ENCODE data around the gene CHD2.

CHD2 gene

DNA sequence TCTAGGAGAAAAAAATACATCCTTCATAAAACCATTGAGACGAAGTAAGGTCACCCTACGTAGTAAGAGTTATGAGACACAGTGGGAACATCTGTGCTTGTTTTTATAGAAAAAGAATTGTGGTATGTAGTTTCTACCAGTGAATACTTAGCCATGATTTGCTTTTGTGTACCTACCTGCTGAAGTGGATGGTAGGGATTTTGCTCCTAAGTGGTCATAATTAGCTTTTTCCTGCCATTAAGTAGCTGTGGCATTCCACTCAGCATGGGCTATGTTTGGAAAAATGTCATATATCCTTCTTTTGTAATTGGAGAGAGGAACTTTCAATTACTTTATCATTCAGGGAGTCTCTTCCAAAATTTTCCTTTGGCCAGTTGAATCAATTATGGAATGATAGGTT lies 63.7 kb downstream of the CHD2 start:
- DNase-seq: no peak

DNA sequence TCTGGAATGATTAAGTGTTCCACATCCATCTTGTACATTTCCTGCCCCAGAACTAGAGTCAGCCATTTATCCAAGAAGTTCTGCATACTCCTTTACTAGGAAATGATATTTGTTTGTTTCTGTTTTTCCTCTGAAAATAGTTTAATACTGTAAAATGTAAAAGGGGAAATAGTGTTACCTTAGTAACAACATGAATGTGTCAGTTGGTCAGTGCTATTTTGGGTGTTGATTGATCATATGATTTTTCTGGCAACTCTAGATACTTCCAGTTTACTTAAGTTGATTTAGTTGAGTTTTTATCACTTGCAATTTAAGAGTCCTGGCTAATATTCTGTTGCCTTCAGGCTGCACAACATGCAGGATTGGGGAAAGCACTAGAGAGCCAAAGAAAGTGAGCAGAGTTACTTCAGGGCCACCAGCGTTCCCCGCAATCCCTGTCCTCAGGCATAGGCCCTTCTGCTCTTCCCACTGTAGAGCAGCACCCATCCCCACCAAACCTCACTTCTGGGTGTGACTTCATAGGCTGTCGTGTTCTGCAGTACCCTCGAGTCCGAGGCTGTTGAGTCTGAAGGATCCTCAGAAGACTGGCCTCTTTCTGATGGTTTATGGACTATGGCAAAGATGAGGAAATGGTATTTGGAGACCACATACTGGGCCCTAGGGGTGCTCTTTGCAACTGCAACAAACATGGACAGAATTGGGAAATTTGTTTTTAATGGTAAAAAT lies 69.0 kb downstream of the CHD2 start:
- DNase-seq: no peak

DNA sequence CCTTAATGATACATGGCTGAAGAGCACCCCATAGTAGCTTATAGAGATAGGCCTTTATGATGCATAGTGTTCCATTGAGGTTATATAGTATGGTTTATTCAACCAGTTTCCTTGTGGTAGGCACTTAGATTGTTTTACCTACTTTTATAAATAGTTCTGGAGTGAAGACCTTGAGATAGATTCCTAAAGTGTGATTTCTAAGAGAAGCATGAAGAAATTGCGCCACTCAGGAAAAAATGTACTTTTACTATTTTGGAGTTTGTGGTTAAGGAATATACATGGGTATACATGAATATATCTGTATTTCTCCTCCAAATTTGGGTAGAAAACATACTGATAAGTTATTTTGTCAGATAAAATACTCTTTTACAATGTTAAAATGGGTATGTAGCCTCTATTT lies 70.5 kb downstream of the CHD2 start:
- no peak for DNase-seq

DNA sequence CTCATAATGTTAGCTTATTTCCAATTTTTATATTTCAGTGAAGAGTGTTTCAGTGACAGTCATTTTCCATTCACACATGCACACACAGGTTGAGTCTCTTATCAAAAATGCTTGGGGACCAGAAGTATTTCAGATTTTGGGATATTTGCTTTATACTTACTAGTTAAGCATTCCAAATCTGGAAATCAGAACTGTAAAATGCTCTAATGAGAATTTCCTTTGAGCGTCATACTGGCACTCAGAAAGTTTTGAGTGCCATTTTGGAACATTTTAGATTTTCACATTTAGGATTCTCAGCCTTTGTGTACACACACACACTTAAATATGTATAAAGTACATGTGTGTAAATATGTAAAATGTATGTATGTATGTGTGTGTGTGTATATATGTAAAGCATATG lies 71.0 kb downstream of the CHD2 start:
- DNase-seq: no peak

DNA sequence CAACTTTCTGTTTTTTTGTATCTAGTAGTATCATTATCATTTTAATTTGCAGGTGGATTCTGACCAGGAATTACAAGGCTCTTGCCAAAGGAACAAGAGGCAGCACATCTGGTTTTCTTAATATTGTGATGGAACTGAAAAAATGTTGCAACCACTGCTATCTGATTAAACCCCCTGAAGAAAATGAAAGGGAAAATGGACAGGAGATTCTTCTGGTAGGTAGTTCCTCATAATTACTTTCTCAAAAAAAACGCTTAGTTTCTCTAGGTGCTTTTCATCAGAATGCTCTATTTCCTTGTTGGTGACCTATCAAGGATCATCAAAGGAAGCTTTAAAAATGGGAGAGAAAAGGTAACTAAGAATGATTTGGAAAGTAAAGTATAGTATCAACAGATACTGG lies 71.6 kb downstream of the CHD2 start:
- no peak for DNase-seq

DNA sequence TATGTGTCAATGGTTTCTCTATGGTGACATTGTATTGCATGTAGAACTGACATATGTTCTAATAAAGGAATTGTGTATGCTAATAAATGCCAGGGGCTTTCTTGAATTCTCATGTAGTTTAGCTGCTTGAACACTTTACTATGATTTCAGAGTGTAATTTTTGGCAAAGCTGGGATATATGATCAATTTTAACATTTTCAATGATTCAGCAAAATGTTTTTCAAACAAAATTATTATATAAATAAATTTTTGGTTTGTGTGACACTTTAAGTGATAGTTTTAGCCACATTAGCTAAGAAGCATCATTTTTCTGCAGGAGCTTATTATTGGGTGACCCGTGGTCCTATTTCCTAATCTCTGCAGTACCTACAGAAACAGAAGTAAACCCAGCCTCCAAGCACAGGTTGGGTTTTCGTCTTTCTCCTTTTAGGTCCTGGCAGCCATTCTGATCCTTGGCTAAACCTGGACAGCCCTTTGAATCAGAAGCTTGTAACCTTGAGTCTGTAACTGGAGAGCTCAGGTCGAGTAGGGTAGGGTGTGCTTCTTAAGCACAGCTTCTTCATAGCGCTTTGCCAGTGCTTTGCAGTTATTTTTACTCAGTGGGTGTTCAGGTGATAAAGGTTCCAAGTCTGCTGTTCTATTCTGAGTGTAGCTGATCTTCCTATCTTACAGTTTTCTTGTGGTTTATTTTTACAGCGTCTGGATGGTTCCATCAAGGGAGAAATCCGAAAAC lies 74.2 kb downstream of the CHD2 start:
- no peak for DNase-seq

DNA sequence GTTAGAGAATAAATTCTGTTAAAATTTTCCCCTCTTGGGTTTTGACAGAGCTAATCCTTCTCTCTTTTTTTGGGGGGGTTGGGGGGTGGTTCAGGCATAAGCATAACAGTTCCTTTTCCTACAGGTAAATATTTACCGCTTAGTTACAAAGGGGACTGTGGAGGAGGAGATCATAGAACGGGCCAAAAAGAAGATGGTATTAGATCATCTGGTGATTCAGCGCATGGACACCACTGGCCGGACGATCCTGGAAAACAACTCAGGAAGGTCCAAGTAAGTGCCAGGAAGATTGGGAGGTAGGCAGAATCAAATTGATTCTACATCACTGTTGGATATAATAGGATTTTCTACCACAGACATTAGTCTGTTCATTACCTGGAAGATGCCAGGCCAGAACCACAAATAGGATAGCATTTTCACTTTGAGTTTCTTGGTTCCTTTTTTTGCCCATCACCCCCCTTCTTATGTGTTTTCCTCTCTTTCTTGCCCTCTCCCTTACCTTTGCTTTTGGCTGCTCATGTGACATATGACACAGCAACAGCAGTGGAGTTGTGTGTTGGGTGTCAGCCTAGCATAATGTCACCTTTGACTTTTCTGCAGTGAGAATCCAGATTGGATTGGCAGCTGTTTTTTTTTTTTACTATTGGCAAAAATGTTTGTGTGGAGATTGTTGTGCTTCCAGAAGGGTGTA lies 79.0 kb downstream of the CHD2 start:
- DNase-seq: no peak

DNA sequence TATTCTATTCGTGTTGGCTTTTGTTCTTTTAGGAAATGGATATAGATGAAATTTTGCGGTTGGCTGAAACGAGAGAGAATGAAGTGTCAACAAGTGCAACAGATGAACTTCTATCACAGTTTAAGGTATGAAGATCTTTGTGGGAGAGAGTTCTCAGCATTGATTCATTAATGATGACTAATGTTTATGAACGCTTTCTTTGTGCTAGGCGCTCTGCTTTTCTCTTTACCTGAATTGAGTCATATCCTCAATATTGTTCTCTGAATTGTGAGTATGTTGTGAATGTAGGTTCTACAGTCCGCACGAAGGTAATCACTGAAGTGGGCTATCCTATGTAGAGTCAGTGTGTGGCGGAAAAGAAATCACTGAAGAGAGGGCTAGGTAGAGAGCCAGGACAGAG lies 81.2 kb downstream of the CHD2 start:
- peak in 1 of 2 donors; percentile 10 for DNase-seq

DNA sequence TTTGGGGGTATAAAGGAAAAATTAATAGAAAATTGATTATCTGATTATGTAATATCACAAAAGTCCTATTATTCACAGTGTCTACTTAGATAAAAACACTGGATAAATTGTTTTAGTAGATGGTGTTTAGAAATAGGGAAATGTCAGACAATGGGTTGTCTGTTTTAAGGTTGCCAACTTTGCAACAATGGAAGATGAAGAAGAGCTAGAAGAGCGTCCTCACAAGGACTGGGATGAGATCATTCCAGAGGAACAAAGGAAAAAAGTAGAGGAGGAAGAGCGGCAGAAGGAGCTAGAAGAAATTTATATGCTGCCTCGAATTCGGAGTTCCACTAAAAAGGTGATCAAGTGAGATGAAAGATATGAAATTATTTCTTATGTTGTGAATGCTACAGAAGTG lies 84.0 kb downstream of the CHD2 start:
- DNase-seq: no peak

DNA sequence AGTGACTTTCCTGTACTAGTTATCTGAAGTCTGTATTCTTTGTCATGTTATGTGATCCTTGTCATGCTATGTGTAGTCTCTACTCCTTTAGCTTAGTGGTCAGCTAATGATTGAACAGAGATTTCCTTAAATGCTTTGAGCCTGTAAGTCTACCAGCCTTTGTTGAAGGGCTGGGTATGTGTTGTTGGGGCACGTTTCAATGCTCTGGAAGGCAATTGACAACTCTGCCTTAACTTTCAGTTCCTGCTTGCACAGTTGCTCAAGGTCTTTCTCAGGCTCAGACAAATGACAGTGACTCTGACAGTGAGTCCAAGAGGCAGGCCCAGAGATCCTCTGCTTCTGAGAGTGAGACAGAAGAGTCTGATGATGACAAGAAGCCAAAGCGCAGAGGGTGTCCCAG lies 89.3 kb downstream of the CHD2 start:
- no peak for DNase-seq

DNA sequence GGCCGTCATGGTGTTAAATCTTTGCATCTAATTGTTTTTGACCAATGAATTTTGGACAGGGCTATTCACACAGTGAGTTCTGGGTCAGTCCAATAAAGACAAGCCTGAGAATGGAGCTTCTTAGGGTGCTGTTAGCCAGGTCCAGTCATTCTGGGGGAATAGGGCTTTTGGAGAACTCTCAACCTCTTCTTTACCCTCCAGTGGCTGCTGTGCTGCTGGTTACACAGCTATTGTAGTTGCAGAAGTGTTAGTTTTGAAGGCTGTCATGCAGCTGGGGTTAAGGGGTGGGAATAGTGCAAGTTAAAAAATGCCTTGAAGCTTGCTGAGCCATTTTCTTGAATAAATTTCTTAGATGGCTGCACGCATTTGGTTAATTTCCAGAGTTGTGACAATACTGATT lies 89.9 kb downstream of the CHD2 start:
- DNase-seq: no peak

DNA sequence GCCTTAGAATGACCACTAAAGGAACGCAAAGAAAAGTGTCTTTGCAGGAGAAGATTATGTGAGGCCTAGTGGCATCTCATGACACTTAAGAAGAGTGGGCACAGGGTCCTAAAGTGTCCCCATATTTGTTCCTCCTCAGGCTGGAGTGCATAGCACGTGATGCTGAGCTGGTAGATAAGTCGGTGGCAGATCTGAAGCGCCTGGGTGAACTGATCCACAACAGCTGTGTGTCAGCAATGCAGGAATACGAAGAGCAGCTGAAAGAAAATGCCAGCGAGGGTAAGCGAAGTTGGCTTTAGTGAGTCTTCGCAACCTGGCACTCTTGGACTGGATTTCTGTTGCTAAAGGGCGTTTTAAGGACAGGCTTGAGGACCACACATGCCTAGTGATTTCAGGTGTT lies 92.6 kb downstream of the CHD2 start:
- no peak for DNase-seq

DNA sequence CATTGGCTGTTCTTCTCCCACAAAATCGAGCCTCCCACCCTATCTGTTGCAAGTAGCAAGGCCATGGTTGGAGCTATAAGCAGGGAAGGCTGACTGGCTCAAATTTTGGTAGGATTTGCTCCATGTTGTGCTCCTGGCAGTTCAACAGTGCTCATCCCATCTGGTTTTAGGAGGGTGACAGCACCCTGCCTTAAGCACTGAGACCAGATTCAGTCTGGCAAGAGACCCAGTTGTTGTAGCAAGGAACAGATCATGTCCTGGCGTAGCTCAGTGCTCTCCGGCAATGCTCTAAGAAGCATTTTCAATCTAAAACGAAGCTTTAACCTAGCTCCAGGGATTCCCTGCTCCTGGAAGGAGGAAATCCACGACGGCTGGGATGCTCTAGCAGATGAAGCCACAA lies 97.7 kb downstream of the CHD2 start:
- no peak for DNase-seq

DNA sequence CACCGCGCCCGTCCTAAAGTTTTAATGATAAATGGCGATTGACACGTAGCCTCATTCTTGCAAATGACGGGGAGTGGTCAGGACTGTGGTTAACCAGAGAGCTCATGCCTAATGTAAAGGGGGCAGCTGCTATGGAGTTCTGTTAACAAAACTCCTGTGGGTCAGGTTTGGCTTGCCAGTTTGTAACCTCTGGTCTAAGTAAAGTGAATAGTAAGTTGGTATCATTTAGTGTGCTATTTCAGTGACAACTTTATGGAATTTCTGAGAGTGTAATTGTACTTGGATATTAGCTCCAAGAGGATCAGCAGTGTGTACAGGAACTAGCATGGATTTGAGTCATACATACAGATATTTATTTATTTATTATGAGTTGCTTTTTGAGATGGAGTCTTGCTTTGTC lies 101.0 kb downstream of the CHD2 start:
- no peak for DNase-seq

DNA sequence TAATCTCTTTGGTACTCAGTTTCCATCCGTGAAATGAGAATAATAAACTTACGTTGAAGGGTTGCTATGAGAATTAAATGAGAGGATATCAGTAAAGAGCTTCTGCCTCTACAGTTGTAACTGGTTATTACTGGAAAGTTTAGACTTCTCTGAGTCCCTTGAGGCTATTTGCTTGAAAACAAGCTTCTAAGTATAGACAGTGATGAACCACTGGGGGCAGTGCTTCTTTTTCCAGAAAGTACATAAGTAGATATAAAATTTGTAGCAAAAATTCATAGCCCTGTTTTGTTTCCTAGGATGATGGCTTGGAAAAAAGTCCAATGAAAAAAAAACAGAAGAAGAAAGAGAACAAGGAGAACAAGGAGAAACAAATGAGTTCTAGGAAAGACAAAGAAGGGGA lies 101.8 kb downstream of the CHD2 start:
- DNase-seq: no peak

DNA sequence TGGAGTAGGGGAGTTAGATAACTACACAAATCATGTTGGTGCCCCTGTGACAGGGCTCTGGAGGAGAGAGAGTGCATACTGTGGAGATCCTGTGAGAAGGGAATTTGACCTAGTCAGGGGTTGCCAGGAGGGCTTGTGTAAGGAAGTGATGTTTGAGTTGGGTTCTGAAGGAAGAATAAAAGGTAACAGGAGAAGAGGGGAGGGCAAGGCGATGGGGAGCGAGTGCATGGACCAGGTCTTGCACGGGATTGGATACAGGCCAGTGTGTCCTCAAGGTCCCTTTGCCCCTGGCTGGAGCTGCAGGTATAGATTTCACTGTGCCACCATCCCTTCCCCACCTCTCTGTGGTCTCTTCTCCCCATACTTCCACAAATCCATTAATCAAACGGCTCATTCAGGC lies 105.0 kb downstream of the CHD2 start:
- no peak for DNase-seq

DNA sequence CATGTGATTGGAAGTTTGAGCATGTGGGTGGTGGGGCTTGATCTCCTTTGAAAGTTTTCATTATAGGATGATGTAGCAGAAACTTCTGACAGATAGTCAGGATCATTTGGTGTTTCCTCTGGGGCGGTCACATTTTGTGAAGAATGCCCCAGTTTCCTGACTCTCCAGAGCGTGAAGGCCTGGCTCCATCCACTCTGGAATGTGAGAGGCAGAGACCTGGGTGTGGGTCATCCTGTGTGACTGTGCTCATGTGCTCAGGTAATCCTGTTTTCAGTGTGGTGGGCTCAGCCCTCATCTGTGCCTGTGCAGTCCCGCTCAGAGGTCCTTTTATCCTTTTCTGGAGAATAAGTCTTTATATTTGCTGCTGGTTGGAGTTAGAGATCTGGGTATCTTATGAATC lies 107.9 kb downstream of the CHD2 start:
- no peak for DNase-seq

DNA sequence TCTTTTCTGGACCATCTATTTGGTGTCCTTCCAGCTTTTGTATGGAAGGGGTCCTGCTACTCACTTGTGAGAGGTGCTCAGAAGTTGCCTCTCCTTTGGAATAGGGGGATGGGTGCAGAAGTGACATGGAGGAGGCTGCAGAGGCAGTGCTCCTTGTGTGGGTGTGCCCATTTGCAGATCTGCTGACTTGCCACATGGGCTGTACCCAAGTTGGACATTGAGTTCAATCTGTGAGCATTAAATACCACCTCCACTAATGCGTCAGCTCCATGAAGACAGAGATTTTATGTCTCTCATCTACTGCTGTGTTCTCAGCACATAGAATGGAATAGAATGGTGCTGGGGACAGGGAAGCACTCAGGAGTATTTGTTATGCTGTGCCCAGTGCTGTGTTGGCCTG lies 112.7 kb downstream of the CHD2 start:
- no peak for DNase-seq

DNA sequence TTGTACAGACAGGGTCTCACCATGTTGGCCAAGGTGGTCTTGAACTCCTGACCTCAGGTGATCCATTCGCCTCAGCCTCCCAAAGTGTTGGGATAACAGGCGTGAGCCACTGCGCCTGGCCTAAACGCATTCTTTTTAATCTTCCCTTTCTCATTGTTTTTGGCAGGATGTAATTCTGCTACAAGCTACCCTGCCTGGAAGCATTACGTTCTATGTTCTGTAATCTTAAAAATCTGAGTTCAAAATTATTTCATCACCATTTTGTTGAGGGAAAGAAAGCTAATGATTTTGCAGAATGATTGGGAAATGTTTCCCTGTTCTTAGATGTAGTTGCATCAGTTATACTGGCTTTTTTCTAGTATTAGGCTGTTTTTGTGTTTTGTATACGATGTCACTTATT lies 117.4 kb downstream of the CHD2 start:
- DNase-seq: no peak

DNA sequence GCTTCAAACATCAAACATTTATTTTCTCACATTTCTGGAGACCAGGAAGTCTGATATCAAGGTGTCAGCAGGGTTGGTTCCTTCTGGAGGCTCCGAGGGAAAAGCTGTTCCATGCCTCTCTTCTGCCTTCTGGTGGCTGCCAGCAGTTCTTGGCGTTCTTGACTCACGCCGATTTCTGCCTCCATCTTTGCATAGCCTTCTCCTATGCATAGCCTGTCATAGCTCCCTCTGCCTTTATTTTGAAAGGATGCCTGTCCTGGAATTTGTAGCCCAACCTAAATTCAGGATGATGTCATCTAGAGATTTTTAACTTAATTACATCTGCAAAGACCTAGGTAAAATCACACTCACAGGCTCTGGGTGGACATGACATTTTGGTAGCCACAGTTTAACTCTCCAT lies 118.5 kb downstream of the CHD2 start:
- DNase-seq: no peak

DNA sequence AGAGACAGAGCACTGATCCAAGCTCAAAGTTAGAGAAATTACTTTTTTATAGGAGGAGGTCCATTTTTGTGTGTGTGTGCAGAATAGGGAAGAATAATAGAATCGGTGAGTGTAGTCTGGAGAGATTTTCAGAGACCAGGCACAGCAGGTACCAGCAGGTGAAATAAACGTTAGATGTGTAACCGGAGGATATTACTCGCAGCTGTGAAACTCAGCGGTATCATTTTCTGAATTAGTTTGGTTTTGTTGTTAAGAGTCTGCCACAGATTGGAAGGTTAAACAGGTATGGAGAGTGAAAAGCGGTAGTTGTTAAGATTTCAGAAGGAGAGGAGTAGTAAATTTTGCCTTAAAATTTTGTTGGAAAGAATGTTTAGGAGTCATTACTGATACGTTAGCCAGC lies 119.0 kb downstream of the CHD2 start:
- no peak for DNase-seq

DNA sequence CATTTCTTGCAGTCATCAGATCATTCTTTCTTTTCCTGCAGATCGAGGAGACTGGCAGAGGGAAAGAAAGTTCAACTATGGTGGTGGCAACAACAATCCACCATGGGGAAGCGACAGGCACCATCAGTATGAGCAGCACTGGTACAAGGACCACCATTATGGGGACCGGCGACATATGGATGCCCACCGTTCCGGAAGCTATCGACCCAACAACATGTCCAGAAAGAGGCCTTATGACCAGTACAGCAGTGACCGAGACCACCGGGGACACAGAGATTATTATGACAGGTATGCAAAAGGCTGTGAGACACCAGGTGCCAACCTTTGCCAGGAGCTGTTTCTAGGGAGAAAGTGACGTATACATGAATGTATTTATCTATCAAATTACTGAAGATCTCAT lies 119.8 kb downstream of the CHD2 start:
- DNase-seq: no peak

DNA sequence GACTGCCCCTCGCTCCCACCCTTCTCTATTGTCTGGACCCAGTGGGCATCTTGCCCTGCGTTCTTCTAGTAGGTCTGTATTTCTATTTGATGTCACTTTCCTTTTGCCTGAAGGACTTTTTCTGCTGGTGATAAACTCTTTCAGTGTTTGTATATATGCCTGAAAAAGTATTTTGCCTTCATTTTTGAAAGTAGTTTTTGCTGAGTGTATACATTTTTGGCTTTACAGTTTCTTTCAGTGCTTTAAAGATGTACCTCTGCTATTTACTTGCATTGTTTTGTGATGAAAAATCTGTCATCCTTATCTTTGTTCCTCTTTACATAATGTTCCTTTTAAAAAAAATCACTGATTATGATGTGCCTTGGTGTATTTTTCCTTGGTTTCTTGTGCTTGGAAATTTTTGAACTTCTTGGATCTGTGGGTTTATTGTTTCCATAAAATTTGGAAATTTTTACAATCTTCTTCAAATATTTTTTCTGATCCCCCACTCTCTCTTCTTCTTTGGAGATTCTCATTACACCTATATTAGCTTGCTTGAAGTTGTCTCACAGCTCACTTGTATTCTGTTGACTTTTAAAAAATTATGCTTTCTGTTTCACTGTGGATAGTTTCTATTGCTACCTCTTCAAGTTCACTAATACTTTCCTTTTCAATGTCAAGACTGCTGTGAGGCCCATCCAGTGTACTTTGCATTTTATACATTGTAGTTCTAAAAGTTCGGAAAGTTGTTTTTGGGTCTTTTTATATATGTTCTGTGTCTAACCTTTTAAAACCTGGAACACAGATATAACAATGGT lies 121.0 kb downstream of the CHD2 start:
- DNase-seq: no peak

DNA sequence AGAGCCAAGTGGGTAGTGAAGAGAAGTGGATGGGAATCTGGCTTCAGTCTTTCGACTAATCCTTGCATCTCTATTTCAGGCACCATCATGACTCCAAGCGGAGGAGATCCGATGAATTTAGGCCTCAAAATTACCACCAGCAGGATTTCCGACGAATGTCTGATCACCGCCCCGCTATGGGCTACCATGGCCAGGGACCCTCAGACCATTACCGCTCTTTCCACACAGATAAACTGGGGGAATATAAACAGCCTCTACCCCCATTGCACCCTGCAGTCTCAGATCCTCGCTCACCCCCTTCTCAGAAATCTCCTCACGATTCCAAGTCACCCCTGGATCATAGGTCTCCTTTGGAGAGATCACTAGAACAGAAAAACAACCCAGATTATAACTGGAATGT lies 124.2 kb downstream of the CHD2 start:
- DNase-seq: no peak
